GM21723 (cell line): ENCODE results near the gene LGALS4.
A peak's percentile ranks its signal among the peaks of the same experiment; 100 is the strongest.
"Not testable (repeated sequence)": the region's sequence is repeated elsewhere in the genome, so short reads cannot be mapped to it uniquely, and the experiment has no call there.

ENCODE experiments used
- ATAC-seq: cut with Tn5 transposase; IDR thresholded peaks from one replicate; pipeline ENCODE4 v1.9.1; 2021; ENCODE audit warnings: mild to moderate bottlenecking, moderate library complexity; ENCODE audit not compliant: unreplicated experiment

Gene LGALS4

DNA sequence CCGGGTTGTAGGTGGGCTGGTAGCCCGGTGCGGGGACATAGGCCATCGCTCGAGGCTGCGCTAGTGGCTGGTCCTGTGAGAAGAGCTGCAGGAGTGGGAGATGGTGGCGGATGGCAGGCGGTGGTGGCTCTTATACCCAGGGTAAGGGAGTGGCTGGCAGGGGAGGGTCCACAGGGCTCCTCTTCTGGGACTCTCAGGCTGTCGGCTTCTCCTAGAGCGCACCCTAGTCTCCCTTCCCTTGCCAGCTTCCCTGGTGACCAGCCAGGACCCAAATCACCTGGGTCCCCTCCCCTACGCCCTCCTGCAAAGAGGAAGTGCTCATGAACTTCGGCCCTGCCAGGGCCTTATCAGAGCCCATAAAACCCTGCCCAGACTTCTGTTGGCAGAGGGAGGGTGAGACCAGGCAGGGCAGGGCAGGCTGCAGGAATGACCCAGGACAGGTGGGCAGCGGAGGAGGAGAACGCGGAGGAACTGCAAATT lies at the start of gene LGALS4:
LGALS4 (minus strand) TSS at position 105 of the 480 bp plus-strand sequence; CDS start at position 46, 59 bp downstream.
- no peak for ATAC-seq

DNA sequence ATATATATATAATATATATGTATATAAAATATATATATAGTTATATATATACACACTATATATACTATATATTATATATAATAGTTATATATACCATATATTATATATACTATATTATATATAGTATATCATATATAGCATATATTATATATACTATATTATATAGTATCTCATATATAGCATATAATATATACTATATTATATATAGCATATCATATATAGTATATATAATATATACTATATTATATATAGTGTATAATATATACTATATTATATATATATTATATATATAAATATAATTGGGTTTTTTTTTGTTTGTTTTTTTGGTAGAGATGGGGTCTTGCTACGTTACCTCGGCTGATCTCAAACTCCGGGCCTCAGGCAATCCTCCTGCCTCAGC lies 48.6 kb upstream of the LGALS4 start:
- ATAC-seq: no peak

DNA sequence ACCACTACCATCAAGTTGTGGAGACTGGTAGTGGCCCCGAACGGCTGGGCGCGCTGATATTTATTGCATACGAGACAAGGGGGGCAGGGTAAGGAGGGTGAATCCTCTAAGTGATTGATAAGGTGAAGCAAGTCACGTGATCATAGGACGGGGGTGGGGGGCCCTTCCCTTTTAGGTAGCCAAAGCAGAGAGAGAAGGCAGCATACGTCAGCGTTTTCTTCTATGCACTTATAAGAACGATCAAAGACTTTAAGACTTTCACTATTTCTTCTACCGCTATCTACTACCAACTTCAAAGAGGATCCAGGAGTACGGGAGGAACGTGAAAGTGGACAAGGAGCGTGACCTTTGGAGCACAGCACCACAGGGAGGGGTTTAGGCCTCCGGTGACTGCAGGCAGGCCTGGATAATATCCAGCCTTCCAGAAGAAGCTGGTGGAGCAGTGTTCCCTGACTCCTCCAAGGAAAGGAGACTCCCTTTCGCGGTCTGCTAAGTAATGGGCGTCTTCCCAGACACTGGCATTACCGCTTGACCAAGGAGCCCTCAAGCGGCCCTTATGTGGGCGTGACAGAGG lies 47.0 kb upstream of the LGALS4 start:
- ATAC-seq: not testable (repeated sequence)

DNA sequence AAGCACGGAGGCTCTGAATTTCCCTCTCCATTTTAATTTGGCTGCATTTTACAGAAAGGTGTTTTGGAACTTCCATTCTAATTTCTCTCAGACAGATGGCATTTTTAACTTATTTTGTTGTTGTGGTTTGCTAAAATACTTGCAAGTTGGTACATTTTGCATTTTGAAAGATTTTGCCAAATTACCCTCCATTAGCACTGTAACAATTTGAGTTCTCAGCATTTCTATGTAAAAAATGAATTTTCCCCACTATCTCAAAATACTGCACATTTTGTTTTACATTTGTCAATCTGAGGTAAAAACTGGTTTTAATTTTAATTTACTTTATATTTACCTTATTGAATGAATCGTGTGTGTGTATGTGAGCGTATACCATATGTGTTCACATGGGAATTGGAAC lies 44.1 kb upstream of the LGALS4 start:
- ATAC-seq: no peak

DNA sequence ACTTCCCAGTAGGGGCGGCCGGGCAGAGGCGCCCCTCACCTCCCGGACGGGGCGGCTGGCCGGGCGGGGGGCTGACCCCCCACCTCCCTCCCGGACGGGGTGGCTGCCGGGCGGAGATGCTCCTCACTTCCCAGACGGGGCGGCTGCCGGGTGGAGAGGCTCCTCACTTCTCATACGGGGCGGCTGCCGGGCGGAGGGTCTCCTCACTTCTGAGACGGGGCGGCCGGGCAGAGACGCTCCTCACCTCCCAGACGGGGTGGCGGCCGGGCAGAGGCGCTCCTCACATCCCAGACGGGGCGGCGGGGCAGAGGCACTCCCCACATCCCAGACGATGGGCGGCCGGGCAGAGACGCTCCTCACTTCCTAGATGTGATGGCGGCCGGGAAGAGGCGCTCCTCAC lies 43.0 kb upstream of the LGALS4 start:
- not testable (repeated sequence) for ATAC-seq

DNA sequence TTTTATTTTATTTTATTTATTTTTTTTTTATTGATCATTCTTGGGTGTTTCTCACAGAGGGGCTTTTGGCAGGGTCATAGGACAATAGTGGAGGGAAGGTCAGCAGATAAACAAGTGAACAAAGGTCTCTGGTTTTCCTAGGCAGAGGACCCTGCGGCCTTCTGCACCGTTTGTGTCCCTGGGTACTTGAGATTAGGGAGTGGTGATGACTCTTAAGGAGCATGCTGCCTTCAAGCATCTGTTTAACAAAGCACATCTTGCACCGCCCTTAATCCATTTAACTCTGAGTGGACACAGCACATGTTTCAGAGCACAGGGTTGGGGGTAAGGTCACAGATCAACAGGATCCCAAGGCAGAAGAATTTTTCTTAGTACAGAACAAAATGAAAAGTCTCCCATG lies 42.2 kb upstream of the LGALS4 start:
- ATAC-seq: not testable (repeated sequence)

DNA sequence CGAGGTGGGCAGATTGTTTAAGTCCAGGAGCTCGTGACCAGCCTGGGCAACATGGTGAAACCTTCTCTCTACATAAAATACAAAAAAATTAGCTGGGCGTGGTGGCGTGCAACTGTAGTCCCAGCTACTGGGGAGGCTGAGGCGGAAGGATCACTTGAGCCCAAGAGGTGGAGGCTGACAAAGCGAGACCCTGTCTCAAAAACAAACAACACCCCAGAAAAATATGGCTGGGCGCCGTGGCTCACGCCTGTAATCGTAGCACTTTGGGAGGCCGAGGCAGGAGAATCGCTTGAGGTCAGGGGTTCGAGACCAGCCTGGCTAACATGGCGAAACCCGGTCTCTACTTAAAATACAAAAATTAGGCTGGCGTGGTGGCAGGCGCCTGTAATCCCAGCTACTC lies 40.5 kb upstream of the LGALS4 start:
- no peak for ATAC-seq

DNA sequence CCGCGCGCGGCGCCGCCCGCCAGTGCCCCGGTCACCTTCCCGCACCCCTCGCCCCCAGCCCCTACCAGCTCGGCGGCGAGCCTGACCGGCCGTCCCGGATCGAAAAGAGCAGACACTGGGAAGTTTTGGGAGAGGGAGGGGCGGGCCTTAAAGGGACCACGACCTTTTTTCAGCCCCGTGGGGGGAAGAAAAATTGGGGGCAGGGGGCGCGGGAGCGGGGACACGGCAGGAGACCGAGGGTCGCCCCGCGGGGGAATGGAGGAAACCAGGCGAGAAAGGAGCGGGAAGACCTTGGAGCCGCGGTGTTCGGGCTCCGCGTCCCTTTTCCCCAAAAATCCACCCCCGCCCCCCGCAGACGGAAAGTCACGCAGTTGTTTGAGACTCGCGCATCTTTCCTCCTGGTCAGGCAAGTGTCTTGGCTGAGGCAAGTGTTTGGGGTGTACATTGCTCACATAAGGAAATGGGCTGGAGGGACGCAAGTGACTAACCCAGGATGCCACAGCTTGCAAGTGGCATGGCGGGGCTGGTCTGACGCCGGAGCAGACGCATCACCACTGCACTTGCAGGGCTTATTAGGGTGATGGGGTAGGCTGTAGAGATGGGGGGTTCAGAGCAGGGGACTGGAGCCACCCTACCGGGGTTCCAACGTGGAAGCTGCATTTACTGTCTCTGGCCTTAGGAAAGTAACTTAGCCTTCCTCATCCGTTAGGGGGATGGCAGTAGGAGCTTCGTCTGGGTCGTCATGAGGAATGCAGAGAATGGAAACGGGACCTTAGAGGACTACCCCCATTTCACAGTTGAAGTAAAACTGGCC lies 39.7 kb upstream of the LGALS4 start:
- ATAC-seq: no peak

- ATAC-seq: no peak
Measured at GRCh38 chr19:38851622-38852230, 39.0 kb upstream of the LGALS4 start.

GRCh38 chr19:38850976-38851621 lies 38.4 kb upstream of the LGALS4 start:
- no peak for ATAC-seq

GRCh38 chr19:38850436-38850975 lies 37.8 kb upstream of the LGALS4 start:
- ATAC-seq: peak; percentile 67

- peak; percentile 54 for ATAC-seq
Measured at GRCh38 chr19:38849860-38850435, 37.2 kb upstream of the LGALS4 start, which contains the start of gene HNRNPL. TSS of gene HNRNPL (minus strand) at chr19:38849986. CDS start at chr19:38849966, 20 bp downstream.

DNA sequence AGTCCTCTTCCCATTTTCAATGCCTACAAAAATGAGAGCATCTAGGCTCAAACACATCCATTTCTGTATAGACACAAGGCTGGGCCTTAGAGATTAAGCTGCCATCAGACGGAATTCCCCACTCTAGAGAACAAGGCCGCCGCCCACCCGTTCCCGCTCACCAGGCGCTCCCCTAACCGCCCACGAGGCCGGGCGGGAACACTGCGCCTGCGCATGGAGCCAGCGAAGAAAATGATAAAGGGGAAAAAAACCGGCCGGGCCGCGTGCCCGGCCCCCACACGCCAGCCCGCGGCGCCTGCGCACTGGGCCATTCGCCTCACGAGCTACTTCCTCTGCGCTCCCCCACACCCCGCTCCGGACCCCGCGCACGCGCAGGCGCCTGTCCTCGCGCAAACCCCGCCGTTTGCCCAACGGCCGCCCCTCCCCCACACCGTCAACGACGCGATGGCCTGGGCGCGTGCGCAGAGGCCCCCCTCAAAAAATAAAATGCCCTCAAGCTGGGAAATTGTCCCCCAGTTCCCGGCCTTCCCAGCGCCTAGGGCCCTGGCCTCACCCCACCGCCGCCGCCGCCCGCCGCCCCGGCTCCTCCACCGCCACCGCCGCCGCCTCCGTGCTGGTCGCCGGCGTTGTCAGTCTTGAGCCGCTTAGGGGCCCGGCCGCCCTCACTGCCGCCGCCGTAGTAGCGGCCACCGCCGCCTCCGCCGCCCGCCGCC lies 36.6 kb upstream of the LGALS4 start:
- peak; percentile 15 for ATAC-seq

DNA sequence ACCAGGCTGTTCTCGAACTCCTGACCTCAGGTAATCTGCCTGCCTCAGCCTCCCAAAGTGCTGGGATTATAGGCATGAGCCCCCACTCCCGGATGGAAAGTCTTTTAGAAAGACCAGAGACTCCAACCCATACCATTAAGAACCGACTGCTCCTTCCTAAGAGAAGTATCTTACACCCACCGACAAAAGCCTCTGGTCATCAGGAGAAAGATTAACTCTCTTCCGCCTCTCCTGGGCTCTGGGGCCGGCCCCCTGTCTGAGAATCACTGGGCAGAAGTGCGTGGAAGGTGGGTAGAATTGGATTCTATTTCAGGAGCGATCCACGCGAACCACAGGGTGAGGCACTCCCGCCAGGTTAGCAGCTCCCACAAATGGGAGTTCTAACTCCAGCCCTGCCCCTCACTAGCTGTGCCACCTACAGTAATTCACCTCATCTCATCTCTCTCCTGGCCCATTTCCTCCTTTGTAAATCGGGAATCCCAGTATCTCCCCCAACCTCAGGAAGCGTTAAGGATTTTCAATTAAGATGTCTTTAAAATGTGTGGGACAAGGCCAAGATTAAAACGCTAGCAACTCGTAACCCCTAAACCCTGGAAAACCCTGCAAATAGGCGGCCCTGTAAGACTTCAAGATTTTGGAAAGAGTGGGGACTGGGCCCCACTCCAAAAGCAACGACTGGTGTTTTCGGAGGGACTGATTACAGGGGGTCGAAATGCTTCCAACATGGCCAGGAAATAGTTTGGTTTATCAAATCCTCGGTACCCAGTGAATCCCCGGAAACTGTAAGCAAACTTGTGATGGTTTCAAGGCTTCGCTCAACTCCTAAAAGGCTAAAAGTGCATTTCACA lies 35.8 kb upstream of the LGALS4 start:
- no peak for ATAC-seq

GRCh38 chr19:38846097-38846496 lies 33.4 kb upstream of the LGALS4 start:
- no peak for ATAC-seq

- no peak for ATAC-seq
Measured at GRCh38 chr19:38845374-38846024, 32.8 kb upstream of the LGALS4 start.

DNA sequence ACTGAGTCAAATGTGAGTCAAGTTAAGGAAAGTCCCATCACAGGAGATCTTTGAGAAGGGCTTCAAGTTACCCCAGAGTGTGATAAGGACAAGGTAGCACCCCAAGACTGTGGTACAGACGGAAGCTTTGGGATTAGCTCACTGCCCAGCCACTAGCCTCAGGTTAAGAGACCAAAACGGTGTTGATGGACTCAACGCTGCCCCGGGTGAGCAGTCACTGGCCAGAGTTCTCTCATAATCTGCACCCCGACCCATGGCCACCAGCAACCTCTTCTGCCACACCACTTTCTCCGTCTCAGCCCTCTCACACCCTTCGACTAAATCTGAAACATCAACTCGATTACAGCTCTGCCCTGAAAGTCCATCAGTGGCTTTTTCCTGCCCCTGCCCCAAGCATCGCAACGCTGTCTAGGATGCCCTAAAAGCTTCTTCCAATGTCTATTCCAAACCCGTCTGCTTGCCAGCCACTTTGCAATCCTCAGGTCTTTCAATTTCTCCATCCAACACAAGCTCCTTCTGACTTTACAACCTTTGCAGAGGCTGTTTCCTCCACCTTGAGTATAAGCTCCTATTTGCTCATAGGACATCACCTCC lies 31.4 kb upstream of the LGALS4 start:
- ATAC-seq: no peak

- ATAC-seq: no peak
Measured at GRCh38 chr19:38843175-38843758, 30.5 kb upstream of the LGALS4 start.
